ENCODE results near the gene DENND4A. TPM values are rescaled to one million over a fixed set of nuclear protein-coding genes. Genes with fewer than 3 reads are reported as not detected.
A peak's percentile ranks its signal among the peaks of the same experiment; 100 is the strongest.
"Not testable (repeated sequence)": the region's sequence is repeated elsewhere in the genome, so short reads cannot be mapped to it uniquely, and the experiment has no call there.

Gene DENND4A
- total and polyA plus RNA-seq, 3 donors from 2014 or later, result 16.5 to 65.7 (median 63.4) TPM

DNA sequence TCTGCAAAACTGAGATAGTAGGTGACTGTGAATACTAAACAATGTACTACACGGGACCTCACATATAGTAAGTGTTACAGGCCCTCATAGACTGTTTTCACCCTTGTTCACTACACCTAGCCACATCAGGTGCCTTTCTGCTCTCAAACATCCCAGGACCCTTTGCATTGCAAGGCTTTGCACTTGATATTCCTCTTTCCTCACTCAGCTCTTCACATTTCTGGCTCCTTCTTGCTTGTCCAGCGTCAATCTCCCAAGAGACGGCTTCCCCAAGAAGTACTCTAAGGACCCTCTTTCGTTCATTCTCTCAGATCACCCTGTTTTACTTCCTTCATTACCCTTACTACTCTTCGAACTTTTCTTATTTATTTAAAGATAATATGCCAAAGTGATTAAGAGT, 10.0 kb downstream of the DENND4A start:
- Histone ChIP-seq H3K9me3 (no peaks in the 10 kb centered on the region), H3K4me3 (no peak overlapping the region), H3K4me1 (no peaks in the 10 kb centered on the region), H3K27me3 (no peaks in the 10 kb centered on the region), H3K36me3 (ENCODE audit: low read depth, missing control alignments) (no peaks in the 10 kb centered on the region), H3K27ac (no peak overlapping the region)
- TF ChIP-seq CTCF (IDR thresholded peaks at IDR 0.05) (no peak), POLR2A (IDR thresholded peaks at IDR 0.05) (no peak)
- DNase-seq, result no peak
- 74 to 79% methylated on average over 5 of the region's 5 CpGs for WGBS, 2 donors
- intact Hi-C loops (cut with DNase I; ENCODE audit: low total_unique reads), result no loop called here

DNA sequence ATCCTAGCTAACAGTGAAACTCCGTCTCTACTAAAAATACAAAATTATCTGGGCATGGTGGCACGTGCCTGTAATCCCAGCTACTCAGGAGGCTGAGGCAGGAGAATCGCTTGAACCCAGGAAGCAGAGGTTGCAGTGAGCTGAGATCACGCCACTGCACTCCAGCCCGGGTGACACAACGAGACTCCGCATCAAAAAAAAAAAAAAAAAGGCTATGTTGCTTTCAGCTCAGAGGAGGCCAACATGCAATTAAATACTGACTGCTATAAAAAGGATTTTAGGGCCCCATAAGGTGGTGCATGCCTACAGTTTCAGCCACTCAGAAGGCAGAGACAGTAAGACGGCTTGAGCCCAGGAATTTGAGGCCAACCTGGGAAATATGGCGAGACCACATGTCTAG, 13.4 kb downstream of the DENND4A start:
- H3K4me1 ChIP-seq; H3K27ac ChIP-seq; H3K36me3 ChIP-seq (ENCODE audit: low read depth, missing control alignments); H3K27me3 ChIP-seq; intact Hi-C loops (cut with DNase I; ENCODE audit: low total_unique reads); H3K4me3 ChIP-seq; H3K9me3 ChIP-seq; DNase-seq: not testable (repeated sequence)
- 79 to 90% methylated on average over 9 of the region's 9 CpGs for WGBS, 2 donors

GRCh38 chr15:65778269-65778668, 13.8 kb downstream of the DENND4A start:
- intact Hi-C loops (cut with DNase I; ENCODE audit: low total_unique reads), result no loop called here
- WGBS, 2 donors, result 49 to 85% methylated on average over 2 of the region's 2 CpGs
- TF ChIP-seq CTCF (IDR thresholded peaks at IDR 0.05), result no peak
- no peak for TF ChIP-seq POLR2A (IDR thresholded peaks at IDR 0.05)
- no peaks in the 10 kb centered on the region for H3K36me3 ChIP-seq (ENCODE audit: low read depth, missing control alignments)
- DNase-seq, result no peak
- H3K27ac ChIP-seq, result no peak overlapping the region
- H3K4me3 ChIP-seq, result no peak overlapping the region
- no peaks in the 10 kb centered on the region for H3K9me3 ChIP-seq
- no peaks in the 10 kb centered on the region for H3K27me3 ChIP-seq
- peaks cover 5% of the 10 kb centered on the region for H3K4me1 ChIP-seq

DNA sequence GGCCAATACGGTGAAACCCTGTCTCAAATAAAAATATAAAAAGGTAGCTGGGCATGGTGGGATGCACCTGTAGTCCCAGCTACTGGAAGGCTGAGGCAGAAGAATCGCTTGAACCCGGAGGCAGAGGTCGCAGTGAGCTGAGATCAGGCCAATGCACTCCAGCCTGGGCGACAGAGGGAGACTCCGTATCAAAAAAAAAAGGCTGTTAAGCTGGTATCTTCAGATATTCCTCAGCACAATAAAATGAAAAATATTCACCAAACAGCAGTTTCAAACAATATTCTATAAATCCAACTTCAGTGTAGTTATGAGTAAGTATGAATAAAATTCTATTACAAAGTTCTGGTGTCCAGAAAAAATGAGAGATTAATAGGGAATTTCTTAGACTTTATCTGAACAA, 14.2 kb downstream of the DENND4A start:
- Histone ChIP-seq H3K9me3 (no peaks in the 10 kb centered on the region), H3K4me1 (peaks cover 5% of the 10 kb centered on the region), H3K27ac (peak overlapping the region in 1 of 2 donors; percentile 3), H3K4me3 (no peak overlapping the region), H3K27me3 (no peaks in the 10 kb centered on the region), H3K36me3 (ENCODE audit: low read depth, missing control alignments) (no peaks in the 10 kb centered on the region)
- 75 to 82% methylated on average over 6 of the region's 6 CpGs for WGBS, 2 donors
- DNase-seq, result no peak
- TF ChIP-seq CTCF (IDR thresholded peaks at IDR 0.05), result no peak
- no peak for TF ChIP-seq POLR2A (IDR thresholded peaks at IDR 0.05)
- intact Hi-C loops (cut with DNase I; ENCODE audit: low total_unique reads), result no loop called here

DNA sequence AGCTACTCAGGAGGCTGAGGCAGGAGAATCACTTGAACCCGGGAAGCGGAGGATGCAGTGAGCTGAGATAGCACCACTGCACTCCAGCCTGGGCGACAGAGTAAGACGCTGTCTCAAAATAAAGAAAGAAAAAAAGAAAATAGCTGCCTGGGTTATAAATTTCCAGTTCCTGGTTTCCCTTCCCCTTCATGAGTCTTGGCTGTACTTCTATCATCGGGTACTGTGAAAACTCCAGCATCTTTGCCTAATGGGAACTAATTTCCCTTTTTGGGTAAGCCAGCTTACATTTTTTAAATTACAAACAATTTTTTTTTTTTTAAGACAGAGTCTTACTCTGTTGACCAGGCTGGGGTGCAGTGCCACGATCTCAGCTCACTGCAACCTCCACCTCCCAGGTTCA, 15.0 kb downstream of the DENND4A start:
- H3K4me1 ChIP-seq, result peaks cover 5% of the 10 kb centered on the region
- TF ChIP-seq POLR2A (IDR thresholded peaks at IDR 0.05) (no peak), CTCF (IDR thresholded peaks at IDR 0.05) (no peak)
- no peaks in the 10 kb centered on the region for H3K36me3 ChIP-seq (ENCODE audit: low read depth, missing control alignments)
- H3K4me3 ChIP-seq, result no peak overlapping the region
- no peak for DNase-seq
- intact Hi-C loops (cut with DNase I; ENCODE audit: low total_unique reads), result no loop called here
- no peaks in the 10 kb centered on the region for H3K27me3 ChIP-seq
- WGBS, 2 donors, result 77% methylated on average over 6 of the region's 6 CpGs
- no peaks in the 10 kb centered on the region for H3K9me3 ChIP-seq
- H3K27ac ChIP-seq, result no peak overlapping the region
